Epidermal melanocyte (primary cell): Measurements from ENCODE around the gene SDK2.

Experiments used
- DNase-seq: peaks from one replicate; pipeline ENCODE4 v3.0.0; 2011; ENCODE audit warnings: low spot score; ENCODE audit not compliant: insufficient read length

The SDK2 gene

DNA sequence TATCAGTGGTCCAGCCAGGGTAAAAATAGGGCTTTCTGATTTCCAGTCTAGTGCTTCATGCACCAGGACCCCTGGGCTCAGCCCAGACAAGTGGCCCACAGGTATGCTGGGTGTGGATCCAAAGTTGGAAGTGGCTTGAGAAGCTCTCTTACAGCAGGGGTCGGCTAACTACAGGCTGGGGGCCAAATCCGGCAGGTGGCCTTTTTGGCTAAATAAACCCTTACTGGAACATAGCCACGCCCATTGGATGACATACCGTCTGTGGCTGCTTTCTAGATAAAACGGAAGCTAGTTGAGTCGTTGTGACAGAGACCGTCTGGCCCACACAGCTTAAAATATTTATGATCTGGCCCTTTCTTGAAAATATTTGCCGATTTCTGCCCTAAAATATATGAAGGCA is 213.4 kb downstream of the SDK2 start:
- DNase-seq: no peak

- no peak for DNase-seq
These were observed 214.0 kb downstream of the SDK2 start for GRCh38 chr17:73430165-73430680.

DNA sequence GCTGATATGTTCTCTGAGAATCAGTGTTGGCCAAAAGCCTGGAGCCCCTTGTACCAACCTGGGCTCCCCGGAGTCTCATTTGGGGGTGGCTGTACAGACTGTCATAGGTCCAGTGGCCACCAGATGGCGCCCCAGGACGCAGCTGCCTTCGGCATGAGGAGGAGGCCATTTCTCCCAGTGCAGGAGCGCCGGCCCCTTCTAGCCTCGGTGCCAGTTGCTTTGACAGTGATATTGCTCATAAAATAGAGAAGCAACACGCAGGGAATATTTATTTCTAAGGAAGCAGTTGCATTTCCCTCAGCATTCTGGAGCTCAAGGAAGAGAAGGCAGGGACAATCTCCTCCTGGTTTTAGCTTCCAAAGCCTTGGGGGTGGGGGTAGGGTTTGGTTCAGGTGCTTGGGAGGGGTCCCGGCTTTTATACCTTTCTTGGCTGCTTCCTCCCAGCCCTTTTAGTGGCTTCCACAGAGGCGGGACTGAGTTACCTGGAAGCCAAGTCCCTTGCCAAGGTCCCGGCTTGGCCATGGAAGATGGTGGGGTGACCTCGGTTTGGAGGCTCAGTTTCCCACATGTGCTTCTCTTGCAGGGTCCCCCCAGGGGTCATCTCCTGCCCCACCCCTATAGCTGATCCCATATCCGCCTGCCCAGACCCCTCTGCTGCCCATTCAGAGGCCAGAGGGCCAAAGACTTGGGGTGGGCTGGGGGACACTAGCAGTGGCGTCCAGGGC is 214.6 kb downstream of the SDK2 start:
- peak; percentile 76 for DNase-seq

GRCh38 chr17:73427198-73427597 is 217.0 kb downstream of the SDK2 start:
- no peak for DNase-seq

GRCh38 chr17:73424571-73424970 is 219.7 kb downstream of the SDK2 start:
- DNase-seq: no peak

- DNase-seq: no peak
These were observed 220.4 kb downstream of the SDK2 start for GRCh38 chr17:73423806-73424205.

GRCh38 chr17:73423159-73423715 is 221.0 kb downstream of the SDK2 start:
- no peak for DNase-seq

DNA sequence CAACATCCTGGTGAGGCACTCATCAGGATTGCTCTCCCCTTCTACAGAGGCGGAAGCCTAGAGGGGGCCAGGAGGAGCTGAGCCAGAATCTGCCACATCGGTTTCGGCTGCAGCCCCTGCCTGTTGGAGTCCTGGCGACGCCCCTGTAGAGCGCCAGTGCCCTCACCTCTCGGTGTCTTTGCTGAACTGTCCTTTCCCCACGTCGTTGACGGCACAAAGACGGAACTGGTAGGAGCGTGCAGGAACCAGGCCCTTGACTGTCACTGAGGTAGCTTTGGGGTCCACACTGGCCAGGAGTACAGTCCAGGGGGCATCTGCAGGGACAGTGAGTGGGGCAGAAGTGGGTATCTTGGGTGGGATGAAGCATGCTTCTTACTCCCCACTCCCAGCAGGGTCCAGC is 222.1 kb downstream of the SDK2 start:
- no peak for DNase-seq

DNA sequence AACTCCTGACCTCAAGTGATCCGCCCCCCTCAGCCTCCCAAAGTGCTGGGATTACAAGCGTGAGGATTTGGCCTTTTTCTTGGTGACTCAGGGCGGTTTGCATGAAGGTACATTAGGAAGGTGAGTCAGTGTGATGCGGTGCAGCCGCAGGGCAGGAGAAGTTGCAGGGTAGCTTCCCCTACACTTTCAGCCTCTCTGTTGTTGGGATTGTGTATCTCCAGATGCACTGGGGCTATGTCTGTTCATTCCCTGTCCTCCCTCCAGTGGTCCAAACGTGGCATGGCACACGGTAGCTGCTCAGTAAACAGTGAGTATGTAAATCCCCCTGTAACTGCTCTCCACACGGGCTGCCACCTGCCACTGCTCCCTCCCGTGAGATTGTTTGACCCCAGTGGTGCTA is 223.3 kb downstream of the SDK2 start:
- no peak for DNase-seq

- DNase-seq: no peak
These were observed 224.4 kb downstream of the SDK2 start for GRCh38 chr17:73419881-73420280.

DNA sequence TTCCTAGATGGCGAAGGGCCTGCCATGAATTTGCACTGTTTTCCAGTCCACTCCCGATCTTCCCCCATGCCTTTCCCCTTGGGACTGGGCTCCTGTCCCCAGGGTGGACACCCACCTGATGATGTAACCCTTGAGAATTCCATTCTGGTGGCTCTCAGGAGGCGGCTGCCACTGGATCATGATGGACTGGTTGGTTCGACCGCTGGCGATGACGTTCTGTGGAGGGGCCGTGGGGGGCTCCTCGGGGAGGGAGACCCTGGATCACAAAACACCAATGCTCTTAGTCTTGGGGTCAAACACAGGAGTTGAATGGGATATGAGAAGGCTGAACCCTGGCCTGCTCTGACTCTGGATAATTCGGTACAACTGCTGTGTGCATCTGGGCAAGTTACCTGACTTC is 225.2 kb downstream of the SDK2 start:
- no peak for DNase-seq

DNA sequence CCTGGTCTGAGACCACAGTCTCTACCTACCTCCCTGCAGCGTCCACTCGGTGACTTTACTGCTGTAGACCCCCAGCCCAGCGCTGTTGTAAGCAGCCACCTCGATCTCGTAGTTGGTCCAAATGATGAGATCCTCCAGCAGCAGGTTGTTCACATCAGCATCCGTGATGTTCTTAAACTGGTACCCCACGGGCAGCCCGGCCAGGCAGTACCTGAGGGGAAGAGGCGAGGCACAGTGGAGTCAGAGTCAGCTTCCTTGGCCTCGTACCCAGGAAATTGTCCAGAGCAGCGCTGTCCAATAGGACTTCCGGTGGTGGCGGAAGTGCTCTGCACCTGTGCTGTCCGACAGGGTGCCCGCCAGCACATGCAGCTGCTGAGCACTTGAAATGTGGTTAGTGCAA is 228.5 kb downstream of the SDK2 start:
- DNase-seq: no peak

DNA sequence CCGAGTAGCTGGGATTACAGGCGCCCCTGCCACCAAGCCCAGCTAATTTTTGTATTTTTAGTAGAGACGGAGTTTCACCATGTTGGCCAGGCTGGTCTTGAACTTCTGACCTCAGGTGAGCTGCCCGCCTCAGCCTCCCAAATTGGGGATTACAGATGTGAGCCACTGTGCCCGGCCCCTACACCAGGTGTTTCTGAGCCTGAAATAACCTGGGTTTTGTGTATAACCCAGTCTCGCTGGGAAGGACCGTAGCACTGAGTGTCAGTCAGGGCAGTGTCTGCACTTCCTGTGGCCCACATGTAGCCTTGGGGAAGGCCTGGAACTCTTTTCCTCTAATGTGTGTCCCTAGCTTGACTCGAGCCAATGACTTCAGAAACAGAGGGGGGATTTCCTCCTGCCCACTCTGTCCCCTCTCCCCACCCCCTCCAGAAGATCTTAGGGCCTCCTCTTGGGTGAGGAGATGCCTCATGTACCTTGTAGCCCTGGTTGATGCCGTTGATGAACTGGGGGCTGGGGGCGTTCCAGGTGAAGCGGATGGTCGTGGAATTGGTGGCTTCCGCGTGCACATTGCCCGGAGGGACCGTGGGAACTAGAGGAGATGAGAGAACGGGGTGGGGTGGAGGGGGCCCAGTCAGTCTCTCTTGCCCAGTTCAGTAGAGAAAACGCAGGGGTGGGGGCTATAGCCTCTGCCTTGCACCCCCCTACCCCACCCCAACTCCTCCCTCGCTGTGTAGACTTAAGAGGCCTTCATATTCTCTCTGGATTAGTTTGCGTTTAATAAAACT is 229.9 kb downstream of the SDK2 start:
- no peak for DNase-seq

GRCh38 chr17:73412914-73413313 is 231.3 kb downstream of the SDK2 start:
- DNase-seq: no peak

DNA sequence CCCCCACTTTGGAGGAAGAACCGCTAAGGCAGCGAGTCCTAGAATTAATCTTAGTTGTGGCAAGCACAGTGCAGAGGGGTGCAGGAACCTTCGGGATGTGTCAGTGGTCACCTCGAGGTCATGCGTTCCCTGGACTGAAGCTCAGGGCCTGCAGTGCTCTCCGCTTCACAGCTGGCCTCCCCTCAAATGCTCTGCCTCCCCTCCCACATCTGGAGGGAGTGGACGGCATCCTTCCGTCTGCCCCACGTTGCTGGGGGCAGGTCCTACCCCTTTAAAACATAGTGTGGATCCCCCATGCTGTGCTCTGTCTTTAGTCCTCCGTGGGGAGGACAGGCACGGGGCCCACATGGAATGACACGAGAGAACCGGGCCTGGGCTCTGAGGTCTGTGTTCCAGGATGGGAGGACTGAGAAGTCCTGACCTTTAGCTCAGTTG is 232.9 kb downstream of the SDK2 start:
- DNase-seq: no peak

DNA sequence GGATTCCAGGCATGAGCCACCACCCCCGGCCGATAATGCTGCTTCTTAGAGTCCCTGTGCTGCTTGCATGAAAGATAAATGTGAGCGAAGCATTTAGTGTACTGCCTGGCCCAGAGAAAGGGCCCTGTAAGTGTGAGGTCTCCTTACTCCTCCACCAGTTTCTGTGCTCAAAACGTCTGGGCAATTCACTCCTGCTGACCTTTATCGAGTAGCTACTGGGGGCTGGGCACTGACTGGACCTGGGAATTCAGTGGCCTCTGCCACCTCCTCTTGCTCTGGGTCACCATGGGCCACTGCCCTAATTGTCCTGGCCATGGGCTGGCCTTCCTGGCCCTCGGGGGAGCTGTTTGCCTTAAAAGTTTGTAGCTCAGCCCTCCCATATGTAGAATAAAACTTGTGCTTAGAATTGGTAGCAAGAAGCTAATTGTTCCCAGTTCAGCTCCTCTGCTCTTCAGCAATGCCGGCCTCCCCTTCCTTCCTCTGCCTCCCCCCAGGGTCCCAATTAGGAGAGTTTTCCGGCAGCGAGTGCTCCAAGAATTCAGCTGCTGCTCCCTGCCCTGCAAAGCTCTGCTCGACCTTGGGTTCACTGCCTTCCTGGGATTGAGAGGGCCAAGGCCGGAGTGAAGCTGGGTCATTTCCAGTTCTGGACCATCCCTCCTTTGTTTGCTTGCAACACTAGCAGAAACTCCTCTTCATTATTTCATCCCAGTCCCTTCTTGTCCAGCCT is 233.5 kb downstream of the SDK2 start:
- no peak for DNase-seq

- no peak for DNase-seq
These were observed 240.0 kb downstream of the SDK2 start for GRCh38 chr17:73404246-73404645.

DNA sequence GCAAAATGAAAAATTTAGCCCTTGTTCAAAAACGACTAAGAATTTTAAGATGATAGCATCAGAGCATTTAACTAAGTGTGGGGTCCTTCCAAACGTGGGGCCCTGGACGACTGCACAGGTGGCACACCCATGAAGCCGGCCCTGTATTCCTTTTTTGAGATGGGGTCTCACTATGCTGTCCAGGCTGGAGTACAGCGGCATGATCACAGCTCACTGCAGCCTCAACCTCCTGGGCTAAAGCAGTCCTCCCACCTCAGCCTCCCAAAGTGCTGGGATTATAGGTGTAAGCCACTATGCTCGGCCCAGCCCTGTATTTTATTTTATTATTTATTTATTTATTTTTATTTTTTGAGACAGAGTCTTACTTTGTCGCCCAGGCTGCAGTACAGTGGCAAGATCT is 241.8 kb downstream of the SDK2 start:
- no peak for DNase-seq

GRCh38 chr17:73401911-73402310 is 242.3 kb downstream of the SDK2 start:
- DNase-seq: no peak

DNA sequence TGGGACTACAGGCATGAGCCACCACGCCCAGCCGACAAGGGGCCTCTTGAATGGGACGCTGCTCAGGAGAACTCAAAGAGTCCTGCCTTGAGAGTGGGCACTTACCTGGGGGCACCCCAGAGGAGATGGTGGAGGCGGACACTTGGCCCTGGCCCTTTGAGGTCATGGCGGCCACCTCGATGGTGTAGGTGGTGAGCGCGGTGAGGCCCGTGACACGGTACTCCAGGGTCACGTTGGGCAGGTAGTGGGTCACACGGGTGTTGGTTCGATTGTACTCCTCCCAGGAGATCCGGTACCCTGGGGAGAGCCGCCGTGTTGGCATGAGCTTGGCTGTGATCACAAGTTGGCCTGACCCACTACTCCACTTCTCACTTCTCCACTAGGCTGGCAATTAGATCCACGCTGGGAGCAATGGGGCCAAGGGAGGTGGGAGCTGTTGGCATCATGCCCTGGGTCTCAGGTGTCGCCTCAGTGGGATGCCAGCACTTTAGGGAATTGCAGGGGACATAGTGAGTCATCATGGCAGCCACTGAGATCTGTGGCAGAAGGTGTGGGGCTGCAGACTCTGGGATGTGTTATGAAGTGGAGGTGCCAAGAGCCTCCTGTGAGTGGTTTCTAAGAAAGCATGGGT is 243.2 kb downstream of the SDK2 start:
- DNase-seq: no peak

- DNase-seq: no peak
These were observed 245.2 kb downstream of the SDK2 start for GRCh38 chr17:73399056-73399455.
